Measurements from ENCODE around the gene DNAH10. TPM values are rescaled to one million over a fixed set of nuclear protein-coding genes. Genes with fewer than 3 reads are reported as not detected.

Gene DNAH10
- total and polyA plus RNA-seq, 2 of the 13 experiments (the other 11 are each of a cell fraction or from before 2014, with no cell fraction given): 0.01 to 0.02 TPM

DNA sequence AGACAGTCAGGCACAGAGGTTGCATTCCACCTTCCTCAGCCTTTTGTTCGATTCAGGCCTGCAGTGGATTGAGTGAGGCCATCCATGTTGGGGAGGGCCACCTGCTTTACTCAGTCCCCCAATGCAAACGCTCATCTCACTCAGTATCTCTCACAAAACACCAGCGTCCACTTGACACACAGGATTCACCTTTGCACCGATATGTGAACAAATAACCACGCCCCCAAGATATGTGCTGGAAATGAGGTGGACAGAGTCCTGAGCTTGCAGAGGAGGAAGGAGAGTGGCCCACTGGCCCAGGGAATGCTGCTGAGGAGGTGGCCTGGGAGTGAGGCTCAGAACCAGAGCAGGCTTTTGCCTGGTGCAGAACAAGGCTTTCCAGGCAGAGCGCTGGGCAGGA is 60.7 kb downstream of the DNAH10 start (continued):
- TF ChIP-seq, protein P1, sequence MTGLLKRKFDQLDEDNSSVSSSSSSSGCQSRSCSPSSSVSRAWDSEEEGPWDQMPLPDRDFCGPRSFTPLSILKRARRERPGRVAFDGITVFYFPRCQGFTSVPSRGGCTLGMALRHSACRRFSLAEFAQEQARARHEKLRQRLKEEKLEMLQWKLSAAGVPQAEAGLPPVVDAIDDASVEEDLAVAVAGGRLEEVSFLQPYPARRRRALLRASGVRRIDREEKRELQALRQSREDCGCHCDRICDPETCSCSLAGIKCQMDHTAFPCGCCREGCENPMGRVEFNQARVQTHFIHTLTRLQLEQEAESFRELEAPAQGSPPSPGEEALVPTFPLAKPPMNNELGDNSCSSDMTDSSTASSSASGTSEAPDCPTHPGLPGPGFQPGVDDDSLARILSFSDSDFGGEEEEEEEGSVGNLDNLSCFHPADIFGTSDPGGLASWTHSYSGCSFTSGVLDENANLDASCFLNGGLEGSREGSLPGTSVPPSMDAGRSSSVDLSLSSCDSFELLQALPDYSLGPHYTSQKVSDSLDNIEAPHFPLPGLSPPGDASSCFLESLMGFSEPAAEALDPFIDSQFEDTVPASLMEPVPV (CRISPR knock-in tag; IDR thresholded peaks at IDR 0.05): no peak
- no peak for TF ChIP-seq MBD4 (IDR thresholded peaks at IDR 0.05; ENCODE audit: borderline replicate concordance, low read length)
- no peak for TF ChIP-seq HNRNPK (IDR thresholded peaks at IDR 0.05; ENCODE audit: low read depth, low read length, poor library complexity, severe bottlenecking)
- TF ChIP-seq HNF4G (IDR thresholded peaks at IDR 0.05; ENCODE audit: borderline replicate concordance, low read depth, low read length): peak; percentile 14; the same call in 1 of the 2 replicates
- TF ChIP-seq HNF4G (CRISPR knock-in tag; IDR thresholded peaks at IDR 0.05; ENCODE audit: borderline replicate concordance, low read depth): no peak
- TF ChIP-seq SP5 (CRISPR knock-in tag; IDR thresholded peaks at IDR 0.05; ENCODE audit: borderline replicate concordance, low read depth): peak; percentile 80
- no peak for TF ChIP-seq GTF3A (CRISPR knock-in tag; conservative IDR thresholded peaks at IDR 0.05)
- TF ChIP-seq ARID2 (CRISPR knock-in tag; IDR thresholded peaks at IDR 0.05; ENCODE audit: borderline replicate concordance): no peak

DNA sequence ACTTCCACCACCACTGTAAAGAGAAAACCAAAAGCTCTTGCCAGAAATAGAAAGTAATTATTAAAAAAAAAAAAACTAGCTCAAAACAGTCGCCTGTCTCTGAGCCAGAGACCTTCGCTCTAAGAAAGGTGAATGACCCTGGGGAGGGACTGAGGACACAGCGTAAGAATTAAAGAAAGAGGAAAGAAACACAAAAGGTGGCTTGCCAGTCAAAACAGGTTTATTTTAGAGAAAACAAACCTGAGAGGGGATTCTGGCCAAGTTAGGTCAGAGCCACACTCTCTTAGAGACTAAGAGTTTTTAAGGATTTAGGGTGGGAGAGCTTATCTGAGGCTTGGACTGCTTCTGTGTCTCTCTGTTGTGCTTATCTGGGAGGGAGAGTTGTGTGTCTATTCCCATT is 66.0 kb downstream of the DNAH10 start:
- FAIRE-seq: no peak
- Histone ChIP-seq H3K36me3 (replicated peaks in 1 of 2; ENCODE audit: control insufficient read depth in 1 of 2, insufficient read depth in 2 of 2, low read length in 2 of 2) (no peaks in the 10 kb centered on the region), H3K79me2 (ENCODE audit: insufficient read depth, low read length) (no peaks in the 10 kb centered on the region), H2AFZ (ENCODE audit: low read length) (no peak overlapping the region), H3K9me3 (ENCODE audit: low read length) (peaks cover 12% of the 10 kb centered on the region; the same call in 1 of the 2 replicates), H3K4me3 (replicated peaks in 1 of 3; ENCODE audit: insufficient read depth in 1 of 3, low read depth in 2 of 3, low read length in 3 of 3) (no peak overlapping the region), H3K9ac (ENCODE audit: insufficient read depth, low read depth, low read length) (no peak overlapping the region), H3K4me1 (ENCODE audit: insufficient read depth, low read length) (peaks cover 29% of the 10 kb centered on the region), H3K27ac (ENCODE audit: extremely low read length, insufficient read depth, low read length) (no peak overlapping the region), H4K20me1 (ENCODE audit: insufficient read depth, low read length) (no peaks in the 10 kb centered on the region), H3K27me3 (ENCODE audit: control insufficient read depth in 1 of 2, insufficient read depth in 2 of 2, low read length in 2 of 2) (no peaks in the 10 kb centered on the region; a peak in 1 of 5 replicates), H3K4me2 (ENCODE audit: low read depth, low read length) (no peak overlapping the region; the same call in 1 of the 2 replicates)
- TF ChIP-seq ZNF850 (CRISPR knock-in tag; conservative IDR thresholded peaks at IDR 0.05): peak; percentile 100
- no peak for TF ChIP-seq GPN1 (CRISPR knock-in tag; IDR thresholded peaks at IDR 0.05; ENCODE audit: borderline replicate concordance)
- TF ChIP-seq CBX5 (CRISPR knock-in tag; IDR thresholded peaks at IDR 0.05; ENCODE audit: borderline replicate concordance): no peak
- TF ChIP-seq ZNF768 (CRISPR knock-in tag; IDR thresholded peaks at IDR 0.05): no peak
- no peak for TF ChIP-seq SNRNP70 (IDR thresholded peaks at IDR 0.05; ENCODE audit: low read depth, low read length)
- no peak for TF ChIP-seq HOXA3 (CRISPR knock-in tag; IDR thresholded peaks at IDR 0.05)
- no peak for ATAC-seq
- intact Hi-C loops (cut with micrococcal nuclease; ENCODE audit: unreplicated experiment): no loop called here
- CTCF ChIA-PET (ENCODE audit: low intra/inter-chr PET ratio, low total read pairs): no interaction called here
- POLR2A ChIA-PET: no interaction called here
- in situ Hi-C loops (cut with HindIII; ENCODE audit: extremely low pct_ligation_motif_present, low pct_unique_long_range_greater_than_20kb): no loop called here
- no TSS peak for BruUV-seq (replicated peaks)
- 50% methylated on average over 3 of the region's 3 CpGs for WGBS (ENCODE audit: low lambda C conversion rate)
- DNase-seq (ENCODE audit: low spot score): no peak
